Measurements from ENCODE around the gene PICK1.

The PICK1 gene

DNA sequence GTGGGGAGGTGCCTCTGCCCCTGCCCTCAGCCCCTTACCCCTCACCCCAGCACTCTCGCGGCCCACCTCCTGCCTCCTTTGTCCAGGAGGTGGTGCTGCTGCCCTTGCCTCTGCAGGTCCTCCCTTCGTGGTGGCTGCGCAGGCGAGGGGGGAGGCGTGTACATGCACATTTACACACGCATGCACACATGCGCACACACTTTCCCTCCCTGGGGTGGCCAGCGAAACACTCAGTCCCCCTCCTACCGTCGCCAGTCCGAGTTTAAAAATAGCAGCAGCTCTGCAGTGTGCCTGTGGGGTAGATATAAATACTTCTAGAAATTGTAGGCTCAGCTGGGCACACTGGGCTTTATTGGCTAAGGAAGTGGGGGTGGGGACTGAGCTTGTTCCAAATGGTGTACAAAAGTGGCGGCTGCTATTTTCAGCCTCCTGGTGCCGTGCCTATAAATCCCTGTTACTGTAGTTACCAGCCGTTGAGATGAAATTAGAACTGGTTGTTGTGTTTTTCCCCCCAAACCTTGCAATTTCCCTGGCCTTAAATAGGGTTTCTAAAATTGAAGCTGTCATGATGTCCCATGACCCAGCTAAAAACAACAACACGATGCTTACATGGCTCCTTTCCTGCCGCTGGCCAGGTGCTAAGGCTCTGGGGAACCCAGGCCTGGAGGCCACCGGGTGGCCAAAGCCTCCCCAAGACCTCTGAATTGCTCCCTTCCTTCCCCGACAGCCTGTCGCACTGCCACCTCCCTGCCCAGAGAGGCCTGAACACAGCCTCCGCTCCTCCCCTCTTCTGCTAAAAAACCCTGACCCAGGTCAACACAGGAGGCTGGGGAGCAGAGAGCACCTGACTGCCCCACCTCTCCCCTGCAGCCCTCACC is 12.4 kb downstream of the PICK1 start:
- ChIA-PET POLR2A (no interaction called here), CTCF (interaction anchor here (0.8 to 8.8 kb wide), 8 partner anchors 12 to 613 kb away, joined by 3 to 57 read pairs (median 4); partner anchors contain the start of gene PICK1)
- no peak overlapping the region for H3K4me3 ChIP-seq (ENCODE audit: low read depth, low read length)
- TF ChIP-seq CTCF (IDR thresholded peaks at IDR 0.05; ENCODE audit: insufficient read depth, low read length, missing control alignments) = peak; percentile 44
- no peak for DNase-seq (ENCODE audit: low read depth, low spot score)

DNA sequence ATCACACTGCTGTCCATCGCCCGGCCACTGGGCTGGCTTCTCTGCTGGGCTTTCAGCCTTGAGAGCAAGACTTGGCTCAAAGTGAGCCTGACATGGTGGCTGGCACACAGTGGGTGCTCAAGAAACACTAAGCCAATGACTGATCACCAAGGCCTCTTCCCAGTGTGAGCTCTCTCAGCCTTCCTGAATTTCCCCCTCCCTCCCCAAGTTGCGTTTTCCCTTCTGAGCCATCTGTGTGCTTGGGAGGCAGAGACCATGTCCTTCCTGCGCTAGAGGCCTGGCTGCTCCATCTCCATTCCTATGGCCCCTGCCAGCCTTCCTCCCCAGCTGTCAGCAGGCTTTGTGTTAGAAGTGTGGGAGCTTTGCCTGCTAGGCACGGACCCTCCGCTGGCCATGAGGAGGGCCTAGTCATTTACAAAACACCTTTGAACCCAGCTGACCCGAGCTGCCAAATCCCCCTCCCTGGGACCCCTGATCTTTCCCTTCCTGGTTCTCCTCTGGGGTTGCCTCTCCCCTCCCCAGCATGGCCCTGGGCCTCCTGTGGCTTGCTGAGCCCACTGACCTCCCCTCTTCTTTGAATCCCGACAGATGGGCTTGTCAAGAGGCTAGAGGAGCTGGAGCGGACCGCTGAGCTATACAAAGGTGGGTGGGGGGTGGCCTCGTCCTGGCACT is 13.2 kb downstream of the PICK1 start:
- CTCF ChIA-PET = interaction anchor here (0.8 to 8.8 kb wide), 7 partner anchors 13 to 612 kb away, joined by 3 to 57 read pairs (median 4); partner anchors contain the start of gene PICK1
- DNase-seq (ENCODE audit: low read depth, low spot score) = no peak
- no peak overlapping the region for H3K4me3 ChIP-seq (ENCODE audit: low read depth, low read length)
- TF ChIP-seq CTCF (IDR thresholded peaks at IDR 0.05; ENCODE audit: insufficient read depth, low read length, missing control alignments) = no peak
- POLR2A ChIA-PET = interaction anchor here (0.7 kb wide), 1 partner anchor 480 kb away, joined by 3 read pairs; no protein-coding TSS in a partner anchor

DNA sequence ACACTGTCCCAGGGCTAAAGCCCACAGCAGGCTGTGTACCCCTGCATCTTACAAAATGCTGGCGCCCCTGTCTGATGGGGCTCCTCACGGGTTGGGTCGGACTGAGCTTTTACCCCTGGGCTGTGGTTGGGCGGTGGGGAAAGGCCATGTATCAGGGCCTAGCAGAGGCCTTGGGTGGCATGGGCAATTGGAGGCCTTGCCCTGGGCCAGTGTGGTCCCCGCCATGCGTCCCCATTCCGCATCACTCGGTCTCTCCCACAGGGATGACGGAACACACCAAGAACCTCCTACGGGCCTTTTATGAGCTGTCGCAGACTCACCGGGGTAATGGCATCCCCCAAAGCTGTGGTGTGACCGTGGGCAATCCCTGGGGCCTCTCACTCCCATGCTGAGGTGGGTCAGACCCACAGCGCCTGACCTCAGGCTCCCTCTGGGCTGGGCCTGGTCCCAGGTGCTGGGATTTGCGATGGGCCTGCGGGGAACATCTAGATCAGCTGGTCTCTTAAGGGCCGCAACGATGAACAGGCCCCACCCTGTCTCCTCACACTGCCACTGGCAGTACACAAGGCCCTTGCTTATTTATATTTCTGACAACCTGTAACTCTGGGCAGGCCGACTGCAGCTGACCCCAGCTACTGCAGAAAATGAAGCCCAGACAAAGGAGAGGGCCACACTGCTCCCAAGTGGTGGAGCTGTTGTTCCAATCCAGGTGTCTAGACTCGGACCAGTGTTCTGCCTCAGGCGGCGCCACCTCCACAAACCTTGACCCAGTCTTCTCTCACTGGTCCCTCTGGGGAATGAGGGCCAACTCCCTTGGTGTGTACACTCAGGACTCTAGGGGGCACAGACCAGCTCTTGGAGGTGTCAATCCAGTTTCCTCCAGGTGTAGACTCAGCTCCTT is 14.5 kb downstream of the PICK1 start:
- no peak for TF ChIP-seq CTCF (IDR thresholded peaks at IDR 0.05; ENCODE audit: insufficient read depth, low read length, missing control alignments)
- DNase-seq (ENCODE audit: low read depth, low spot score) = no peak
- ChIA-PET CTCF (interaction anchor here (1.1 to 1.2 kb wide), 3 partner anchors 23 to 281 kb away, joined by 3 to 4 read pairs (median 3); no protein-coding TSS in a partner anchor), POLR2A (no interaction called here)
- no peak overlapping the region for H3K4me3 ChIP-seq (ENCODE audit: low read depth, low read length)

GRCh38 chr22:38072322-38073149 is 15.3 kb downstream of the PICK1 start:
- TF ChIP-seq CTCF (IDR thresholded peaks at IDR 0.05; ENCODE audit: insufficient read depth, low read length, missing control alignments) = no peak
- POLR2A ChIA-PET = no interaction called here
- CTCF ChIA-PET = interaction anchor here (0.5 to 2.6 kb wide), 6 partner anchors 14 to 500 kb away, joined by 3 to 11 read pairs (median 3); partner anchors contain the start of gene PICK1
- no peak overlapping the region for H3K4me3 ChIP-seq (ENCODE audit: low read depth, low read length)
- DNase-seq (ENCODE audit: low read depth, low spot score) = no peak
